Measurements from ENCODE around the gene VSTM4. TPM values are rescaled to one million over a fixed set of nuclear protein-coding genes. Genes with fewer than 3 reads are reported as not detected.

VSTM4 gene
- total and polyA plus RNA-seq, 9 of the 15 experiments (the other 6 are each of a cell fraction or from before 2014, with no cell fraction given), result 1.0 to 7.9 (median 3.0) TPM

- no peak overlapping the region for H3K9ac ChIP-seq (ENCODE audit: insufficient read depth in 1 of 2, low read depth in 2 of 2, low read length in 2 of 2)
- H4K20me1 ChIP-seq (replicated peaks; ENCODE audit: control insufficient read depth, insufficient read depth, low read length), result no peaks in the 10 kb centered on the region
- peaks cover 15 to 29% of the 10 kb centered on the region in 2 experiments; a peak in 3 of 5 replicates for H3K4me1 ChIP-seq (replicated peaks in 1 of 2; ENCODE audit: control insufficient read depth in 2 of 2, insufficient read depth in 2 of 2, low read length in 2 of 2)
- DNase-seq (ENCODE audit: extremely low read depth in 1 of 4, low spot score in 3 of 4) (peak in 2 of 4 experiments; percentile 64), FAIRE-seq (peak; percentile 66), ATAC-seq (peak; percentile 50)
- no peaks in the 10 kb centered on the region for H3K9me1 ChIP-seq (ENCODE audit: control insufficient read depth, insufficient read depth, low read length)
- in situ Hi-C loops (cut with MboI) (no loop called here), intact Hi-C loops (cut with micrococcal nuclease) (no loop called here)
- no TSS peak for BruUV-seq (replicated peaks)
- no peaks in the 10 kb centered on the region for H3K9me3 ChIP-seq (replicated peaks; ENCODE audit: control insufficient read depth, insufficient read depth, low read depth, low read length)
- H3K27ac ChIP-seq (ENCODE audit: extremely low read depth, low read depth, low read length), result no peak overlapping the region
- H2AFZ ChIP-seq (ENCODE audit: low read depth, low read length), result peak overlapping the region; percentile 17
- no peaks in the 10 kb centered on the region for H3K27me3 ChIP-seq (ENCODE audit: control insufficient read depth in 2 of 2, insufficient read depth in 2 of 2, low read length in 2 of 2)
- H3K4me3 ChIP-seq, result no peak overlapping the region
- H3K79me2 ChIP-seq (ENCODE audit: control insufficient read depth, insufficient read depth, low read length), result no peaks in the 10 kb centered on the region
- CTCF ChIA-PET (ENCODE audit: low intra/inter-chr PET ratio), result no interaction called here
- peak overlapping the region; percentile 30; the same call in 1 of the 2 replicates for H3K4me2 ChIP-seq (ENCODE audit: insufficient read depth, low read length)
- POLR2A ChIA-PET, result interaction anchor here (0.6 to 3.1 kb wide), 5 partner anchors 9 to 142 kb away, joined by 3 to 19 read pairs (median 4); no protein-coding TSS in a partner anchor
- WGBS (ENCODE audit: insufficient coverage, low coverage, missing lambda C conversion rate), result 2% methylated on average over 6 of the region's 6 CpGs
- peaks cover 30% of the 10 kb centered on the region; the same call in 1 of the 3 replicates for H3K36me3 ChIP-seq (ENCODE audit: control insufficient read depth, insufficient read depth, low read length)
- TF ChIP-seq GATAD2A (IDR thresholded peaks at IDR 0.05), result no peak
- TF ChIP-seq LEF1 (IDR thresholded peaks at IDR 0.05), result peak; percentile 25; the same call in 1 of the 2 replicates
- TF ChIP-seq POLR2AphosphoS2 (IDR thresholded peaks at IDR 0.05; ENCODE audit: low read length), result no peak
- TF ChIP-seq JUND (IDR thresholded peaks at IDR 0.05; ENCODE audit: borderline replicate concordance, low read depth, low read length), result no peak
- TF ChIP-seq JUND (tag; IDR thresholded peaks at IDR 0.05; ENCODE audit: borderline replicate concordance, low read depth, low read length), result peak; percentile 12; the same call in 2 of the 3 replicates
- TF ChIP-seq TCF3 (CRISPR knock-in tag; IDR thresholded peaks at IDR 0.05), result peak; percentile 74
- TF ChIP-seq MEIS2 (IDR thresholded peaks at IDR 0.05; ENCODE audit: partially characterized antibody), result peak; percentile 93
- peak; percentile 96 for TF ChIP-seq ZNF316 (IDR thresholded peaks at IDR 0.05)
- no peak for TF ChIP-seq MBD1 (CRISPR knock-in tag; IDR thresholded peaks at IDR 0.05)
- TF ChIP-seq CEBPB (tag; IDR thresholded peaks at IDR 0.05), result peak; percentile 90
- TF ChIP-seq KDM2B (CRISPR knock-in tag; IDR thresholded peaks at IDR 0.05), result no peak
- no peak for TF ChIP-seq PBX2 (CRISPR knock-in tag; IDR thresholded peaks at IDR 0.05; ENCODE audit: low read depth)
- TF ChIP-seq PBX2 (tag; conservative IDR thresholded peaks at IDR 0.05; ENCODE audit: low read depth), result peak; percentile 78
- peak; percentile 66; the same call in 1 of the 2 replicates for TF ChIP-seq SOX6 (IDR thresholded peaks at IDR 0.05)
- 0 out of 2 replicates have a peak, but pooled peaks have one; percentile 28 for TF ChIP-seq LCOR (CRISPR knock-in tag; IDR thresholded peaks at IDR 0.05)
- TF ChIP-seq ARID1B (IDR thresholded peaks at IDR 0.05), result peak; percentile 74
- TF ChIP-seq C11orf30 (IDR thresholded peaks at IDR 0.05; ENCODE audit: low read depth), result peak; percentile 93
- peak; percentile 72; the same call in 1 of the 2 replicates for TF ChIP-seq DPF2 (IDR thresholded peaks at IDR 0.05)
- peak; percentile 57 for TF ChIP-seq TAL1 (IDR thresholded peaks at IDR 0.05)
- peak; percentile 32; the same call in 1 of the 2 replicates for TF ChIP-seq MAFK (IDR thresholded peaks at IDR 0.05; ENCODE audit: low read length)
- peak; percentile 21 for TF ChIP-seq ZFP36 (IDR thresholded peaks at IDR 0.05; ENCODE audit: low read depth, low read length, partially characterized antibody)
- no peak for TF ChIP-seq PPARD (CRISPR knock-in tag; IDR thresholded peaks at IDR 0.05)
Measured at GRCh38 chr10:49154641-49155040, 39.3 kb upstream of the VSTM4 start.
